Measurements from ENCODE around the gene FGD4. TPM values are rescaled to one million over a fixed set of nuclear protein-coding genes. Genes with fewer than 3 reads are reported as not detected.

Gene FGD4
- total and polyA plus RNA-seq, 2 donors (not counting 3 experiments of a cell fraction or from before 2014, with no cell fraction given), result 6.6 to 44.7 TPM

DNA sequence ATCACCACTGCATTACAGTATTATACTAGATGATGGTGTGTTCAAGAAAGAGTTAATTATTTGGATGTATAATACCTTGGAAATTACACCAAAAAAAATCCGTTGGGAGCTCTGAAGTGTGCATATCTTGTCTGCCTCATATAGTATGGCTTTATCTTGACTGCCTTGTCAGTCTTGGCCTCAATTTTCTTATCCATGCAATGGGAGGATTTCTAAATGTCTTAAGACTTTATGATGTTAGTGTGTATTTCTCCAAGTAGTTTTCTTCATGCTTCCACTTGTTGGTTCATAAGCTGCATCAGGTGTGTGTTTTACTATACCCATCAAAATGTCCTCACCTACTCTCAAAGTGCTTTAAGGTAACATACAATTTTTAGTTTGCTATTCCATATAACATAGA lies 84.6 kb downstream of the FGD4 start:
- Histone ChIP-seq H2AFZ (ENCODE audit: low read depth, low read length) (no peak overlapping the region), H3K9me1 (replicated peaks; ENCODE audit: control insufficient read depth, extremely low read depth, insufficient read depth, low read length) (no peaks in the 10 kb centered on the region), H3K79me2 (ENCODE audit: control insufficient read depth, insufficient read depth, low read length) (peaks cover 4% of the 10 kb centered on the region), H3K4me1 (ENCODE audit: control insufficient read depth, extremely low read depth, insufficient read depth, low read length) (peaks cover 61% of the 10 kb centered on the region), H3K36me3 (ENCODE audit: control insufficient read depth in 2 of 2, extremely low read depth in 1 of 2, insufficient read depth in 2 of 2, low read length in 2 of 2) (no peaks in the 10 kb centered on the region), H3K4me2 (ENCODE audit: insufficient read depth, low read length) (no peak overlapping the region), H4K20me1 (replicated peaks; ENCODE audit: control insufficient read depth, extremely low read depth, insufficient read depth, low read length) (no peaks in the 10 kb centered on the region), H3K9ac (replicated peaks; ENCODE audit: extremely low read depth, insufficient read depth, low read length) (no peak overlapping the region), H3K9me3 (replicated peaks; ENCODE audit: control insufficient read depth, insufficient read depth, low read length) (no peaks in the 10 kb centered on the region), H3K4me3 (replicated peaks in 1 of 3; ENCODE audit: insufficient read depth in 1 of 3, low read depth in 1 of 3, low read length in 3 of 3) (no peak overlapping the region), H3K27ac (ENCODE audit: insufficient read depth, low read depth, low read length) (no peak overlapping the region), H3K27me3 (ENCODE audit: control insufficient read depth in 2 of 2, insufficient read depth in 2 of 2, low read length in 2 of 2) (no peaks in the 10 kb centered on the region)
- POLR2A ChIA-PET, result interaction anchor here (0.8 kb wide), 1 partner anchor 9 kb away, joined by 3 read pairs; no protein-coding TSS in a partner anchor
- TF ChIP-seq GATA2 (IDR thresholded peaks at IDR 0.05; ENCODE audit: insufficient read depth, insufficient read length, low read depth, low read length) (no peak), JUN (IDR thresholded peaks at IDR 0.05; ENCODE audit: borderline replicate concordance, insufficient read depth, insufficient read length, low read depth) (no peak), POLR2AphosphoS5 (IDR thresholded peaks at IDR 0.05; ENCODE audit: insufficient read depth, low read depth, low read length) (no peak), EZH2 (IDR thresholded peaks at IDR 0.05; ENCODE audit: borderline replicate concordance, low read depth, low read length, severe bottlenecking) (no peak), MYC (IDR thresholded peaks at IDR 0.05; ENCODE audit: low read depth, low read length) (no peak), FOS (IDR thresholded peaks at IDR 0.05; ENCODE audit: borderline replicate concordance, insufficient read depth, low read length) (no peak), POLR2A (IDR thresholded peaks at IDR 0.05; ENCODE audit: low read depth, low read length) (no peak)
- TF ChIP-seq, protein P1, sequence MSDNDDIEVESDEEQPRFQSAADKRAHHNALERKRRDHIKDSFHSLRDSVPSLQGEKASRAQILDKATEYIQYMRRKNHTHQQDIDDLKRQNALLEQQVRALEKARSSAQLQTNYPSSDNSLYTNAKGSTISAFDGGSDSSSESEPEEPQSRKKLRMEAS (IDR thresholded peaks at IDR 0.05; ENCODE audit: insufficient read depth, insufficient read length), result no peak
- TF ChIP-seq, protein P2, sequence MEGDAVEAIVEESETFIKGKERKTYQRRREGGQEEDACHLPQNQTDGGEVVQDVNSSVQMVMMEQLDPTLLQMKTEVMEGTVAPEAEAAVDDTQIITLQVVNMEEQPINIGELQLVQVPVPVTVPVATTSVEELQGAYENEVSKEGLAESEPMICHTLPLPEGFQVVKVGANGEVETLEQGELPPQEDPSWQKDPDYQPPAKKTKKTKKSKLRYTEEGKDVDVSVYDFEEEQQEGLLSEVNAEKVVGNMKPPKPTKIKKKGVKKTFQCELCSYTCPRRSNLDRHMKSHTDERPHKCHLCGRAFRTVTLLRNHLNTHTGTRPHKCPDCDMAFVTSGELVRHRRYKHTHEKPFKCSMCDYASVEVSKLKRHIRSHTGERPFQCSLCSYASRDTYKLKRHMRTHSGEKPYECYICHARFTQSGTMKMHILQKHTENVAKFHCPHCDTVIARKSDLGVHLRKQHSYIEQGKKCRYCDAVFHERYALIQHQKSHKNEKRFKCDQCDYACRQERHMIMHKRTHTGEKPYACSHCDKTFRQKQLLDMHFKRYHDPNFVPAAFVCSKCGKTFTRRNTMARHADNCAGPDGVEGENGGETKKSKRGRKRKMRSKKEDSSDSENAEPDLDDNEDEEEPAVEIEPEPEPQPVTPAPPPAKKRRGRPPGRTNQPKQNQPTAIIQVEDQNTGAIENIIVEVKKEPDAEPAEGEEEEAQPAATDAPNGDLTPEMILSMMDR (IDR thresholded peaks at IDR 0.05; ENCODE audit: extremely low read depth in 1 of 2, insufficient read depth in 1 of 2, low read depth in 1 of 2, low read length in 2 of 2), result no peak
- DNase-seq (ENCODE audit: low read depth, low spot score) (no peak), FAIRE-seq (no peak)
- intact Hi-C loops (cut with micrococcal nuclease) (loop anchor here (10.0 kb wide), 1 partner anchor 171 kb away; no protein-coding TSS in a partner anchor), dilution Hi-C loops (cut with MboI; ENCODE audit: extremely low pct_ligation_motif_present, low sequenced_read_pairs) (loop anchor here (10.0 kb wide), 1 partner anchor 51 kb away; no protein-coding TSS in a partner anchor)
- no TSS peak for BruUV-seq (replicated peaks)
- CTCF ChIA-PET, result interaction anchor here (0.7 to 2.7 kb wide), 6 partner anchors 16 to 174 kb away, joined by 3 to 18 read pairs (median 4); partner anchors contain the start of gene FGD4

Data from endothelial cell of umbilical vein (primary cell).